Activated CD8-positive, alpha-beta T cell treated with anti-CD3 and anti-CD28 coated beads for 36 hours (primary cell): ENCODE results near the gene SSX5. TPM values are rescaled to one million over a fixed set of nuclear protein-coding genes. Genes with fewer than 3 reads are reported as not detected.

Experiments used
- total RNA-seq, 2 experiments: library from RNA; stranded (reverse); gene quantifications; one replicate each; pipeline ENCODE4 v1.2.3, GENCODE V29; 2021

Gene SSX5
- total RNA-seq, 2 experiments from 2014 or later = not detected

Other genes with a start within 250 kb of the SSX5 start
- gene ZNF182, start 192.8 kb downstream of the SSX5 start, total RNA-seq = 1 to 10 TPM; 7.9 to 8.3 TPM
- not detected for gene SPACA5, start 189.8 kb downstream of the SSX5 start, total RNA-seq
- gene ZNF630, start 125.2 kb downstream of the SSX5 start, total RNA-seq = 1 to 10 TPM; 1.7 to 1.9 TPM
- gene SPACA5B, start 66.2 kb downstream of the SSX5 start, total RNA-seq = not detected
- not detected for gene SSX1, start 58.6 kb upstream of the SSX5 start, total RNA-seq
- not detected for gene SSX3, start 159.9 kb upstream of the SSX5 start, total RNA-seq
- gene SSX4, start 186.7 kb upstream of the SSX5 start, total RNA-seq = not detected
- gene SSX4B, start 215.2 kb upstream of the SSX5 start, total RNA-seq = not detected